ENCODE measurements around the gene HKDC1.
A peak's percentile ranks its signal among the peaks of the same experiment; 100 is the strongest.
"Not testable (repeated sequence)": the region's sequence is repeated elsewhere in the genome, so short reads cannot be mapped to it uniquely, and the experiment has no call there.

Gene HKDC1

GRCh38 chr10:69275444-69275843, 55.3 kb downstream of the HKDC1 start:
- no peak for DNase-seq (ENCODE audit: low read depth)
- no peak for TF ChIP-seq CTCF (IDR thresholded peaks at IDR 0.05; ENCODE audit: low read length, missing control alignments)
- H3K4me3 ChIP-seq (replicated peaks; ENCODE audit: low read depth, low read length): no peak overlapping the region

- no peak overlapping the region for H3K4me3 ChIP-seq (replicated peaks; ENCODE audit: low read depth, low read length)
- no peak for DNase-seq (ENCODE audit: low read depth)
- TF ChIP-seq CTCF (IDR thresholded peaks at IDR 0.05; ENCODE audit: low read length, missing control alignments): no peak
These were observed 56.4 kb downstream of the HKDC1 start for GRCh38 chr10:69276503-69276902.

- no peak within 1 kb of the TSS for H3K4me3 ChIP-seq (replicated peaks; ENCODE audit: low read depth, low read length)
- DNase-seq (ENCODE audit: low read depth): peak; percentile 83
- no peak for TF ChIP-seq CTCF (IDR thresholded peaks at IDR 0.05; ENCODE audit: low read length, missing control alignments)
These were observed 58.4 kb downstream of the HKDC1 start, which contains the start of gene HK1 for GRCh38 chr10:69278446-69278963. Gene HK1, plus strand, starts transcription at chr10:69278496.

- H3K4me3 ChIP-seq (replicated peaks; ENCODE audit: low read depth, low read length): no peak overlapping the region
- no peak for DNase-seq (ENCODE audit: low read depth)
- TF ChIP-seq CTCF (IDR thresholded peaks at IDR 0.05; ENCODE audit: low read length, missing control alignments): no peak
These were observed 59.0 kb downstream of the HKDC1 start for GRCh38 chr10:69279110-69279509.

- no peak for DNase-seq (ENCODE audit: low read depth)
- no peak for TF ChIP-seq CTCF (IDR thresholded peaks at IDR 0.05; ENCODE audit: low read length, missing control alignments)
- no peak overlapping the region for H3K4me3 ChIP-seq (replicated peaks; ENCODE audit: low read depth, low read length)
These were observed 61.6 kb downstream of the HKDC1 start for GRCh38 chr10:69281507-69282413.

- not testable (repeated sequence) for DNase-seq (ENCODE audit: low read depth); H3K4me3 ChIP-seq (replicated peaks; ENCODE audit: low read depth, low read length)
These were observed 64.3 kb downstream of the HKDC1 start for GRCh38 chr10:69284402-69284801.

GRCh38 chr10:69285699-69286098, 65.6 kb downstream of the HKDC1 start:
- no peak for DNase-seq (ENCODE audit: low read depth)
- no peak for TF ChIP-seq CTCF (IDR thresholded peaks at IDR 0.05; ENCODE audit: low read length, missing control alignments)
- no peak overlapping the region for H3K4me3 ChIP-seq (replicated peaks; ENCODE audit: low read depth, low read length)

Data from fibroblast of pulmonary artery (primary cell).